ENCODE results near the gene UBE2O.

GRCh38 chr17:76497979-76498875 lies 45.3 kb upstream of the UBE2O start:
- no peak for TF ChIP-seq CTCF (IDR thresholded peaks at IDR 0.05; ENCODE audit: insufficient read depth, low read depth, low read length)
- TF ChIP-seq EZH2 (IDR thresholded peaks at IDR 0.05; ENCODE audit: insufficient read depth, low read length), result no peak
